Mesothelial cell of epicardium (in vitro differentiated cells): ENCODE measurements around the gene NXF1. TPM values are rescaled to one million over a fixed set of nuclear protein-coding genes. Genes with fewer than 3 reads are reported as not detected.

Experiments used
- DNase-seq, 2 experiments: peaks; one replicate each; pipeline ENCODE4 v3.0.0; 2021; ENCODE audit warnings: low spot score in 2 of 2; ENCODE audit not compliant: unreplicated experiment in 2 of 2
- H3K27ac Mint-ChIP-seq: 2 replicates; pipeline ENCODE4 v1.8.0; 2021; ENCODE audit warnings: mixed read lengths
- H3K27me3 Mint-ChIP-seq: 2 replicates; pipeline ENCODE4 v1.8.0; 2021; ENCODE audit warnings: low read depth, mixed read lengths
- H3K36me3 Mint-ChIP-seq: 2 replicates; pipeline ENCODE4 v1.8.0; 2021; ENCODE audit warnings: mixed read lengths
- H3K4me1 Mint-ChIP-seq: 2 replicates; pipeline ENCODE4 v1.8.0; 2021; ENCODE audit warnings: mixed read lengths
- H3K4me3 Mint-ChIP-seq: 2 replicates; pipeline ENCODE4 v1.8.0; 2021; ENCODE audit warnings: mild to moderate bottlenecking, moderate library complexity, mixed read lengths
- H3K9me3 Mint-ChIP-seq: 2 replicates; pipeline ENCODE4 v1.8.0; 2021; ENCODE audit warnings: mixed read lengths
- total RNA-seq: library from RNA; stranded (reverse); gene quantifications from 3 replicates; pipeline ENCODE4 v1.2.1, GENCODE V29; 2021
- TF ChIP-seq, protein P1 (sequence below): fragments of 200-600 bp; sonication (generic); IDR thresholded peaks from one replicate; pipeline ENCODE4 v1.5.0; 2021; ENCODE audit warnings: antibody characterized with exemption; ENCODE audit not compliant: unreplicated experiment

The NXF1 gene
- total RNA-seq, 1 donor from 2014 or later, result 108 TPM

GRCh38 chr11:62823677-62824076, 18.4 kb upstream of the NXF1 start:
- H3K4me3 Mint-ChIP-seq, result no peak overlapping the region

DNA sequence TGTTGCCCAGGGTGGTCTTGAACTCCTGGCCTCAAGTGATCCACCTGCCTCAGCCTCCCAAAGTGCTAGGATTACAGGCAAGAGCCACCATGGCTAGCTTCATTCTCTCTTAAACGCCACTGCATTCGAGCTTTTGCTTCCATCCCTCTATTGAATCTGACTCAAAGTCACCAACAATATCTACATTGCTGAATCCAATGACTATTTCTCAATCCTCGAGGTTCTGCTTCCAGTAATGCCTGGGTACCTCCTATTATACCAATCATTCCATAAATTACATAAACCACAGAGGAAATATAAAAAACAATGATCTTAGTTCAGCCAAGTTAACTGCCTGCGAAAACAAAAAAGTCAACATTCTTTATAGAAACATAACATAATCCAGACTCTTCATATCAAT, 11.9 kb upstream of the NXF1 start:
- H3K4me3 Mint-ChIP-seq, result no peak overlapping the region
- peaks cover 27% of the 10 kb centered on the region for H3K36me3 Mint-ChIP-seq
- no peaks in the 10 kb centered on the region for H3K27me3 Mint-ChIP-seq
- H3K4me1 Mint-ChIP-seq, result no peaks in the 10 kb centered on the region
- H3K9me3 Mint-ChIP-seq, result no peaks in the 10 kb centered on the region
- TF ChIP-seq, protein P1, sequence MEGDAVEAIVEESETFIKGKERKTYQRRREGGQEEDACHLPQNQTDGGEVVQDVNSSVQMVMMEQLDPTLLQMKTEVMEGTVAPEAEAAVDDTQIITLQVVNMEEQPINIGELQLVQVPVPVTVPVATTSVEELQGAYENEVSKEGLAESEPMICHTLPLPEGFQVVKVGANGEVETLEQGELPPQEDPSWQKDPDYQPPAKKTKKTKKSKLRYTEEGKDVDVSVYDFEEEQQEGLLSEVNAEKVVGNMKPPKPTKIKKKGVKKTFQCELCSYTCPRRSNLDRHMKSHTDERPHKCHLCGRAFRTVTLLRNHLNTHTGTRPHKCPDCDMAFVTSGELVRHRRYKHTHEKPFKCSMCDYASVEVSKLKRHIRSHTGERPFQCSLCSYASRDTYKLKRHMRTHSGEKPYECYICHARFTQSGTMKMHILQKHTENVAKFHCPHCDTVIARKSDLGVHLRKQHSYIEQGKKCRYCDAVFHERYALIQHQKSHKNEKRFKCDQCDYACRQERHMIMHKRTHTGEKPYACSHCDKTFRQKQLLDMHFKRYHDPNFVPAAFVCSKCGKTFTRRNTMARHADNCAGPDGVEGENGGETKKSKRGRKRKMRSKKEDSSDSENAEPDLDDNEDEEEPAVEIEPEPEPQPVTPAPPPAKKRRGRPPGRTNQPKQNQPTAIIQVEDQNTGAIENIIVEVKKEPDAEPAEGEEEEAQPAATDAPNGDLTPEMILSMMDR, result no peak
- no peak overlapping the region for H3K27ac Mint-ChIP-seq
- DNase-seq, result no peak

More at GRCh38 chr11:62823677-62824076, 18.4 kb upstream of the NXF1 start:
- DNase-seq, result no peak
- H3K4me1 Mint-ChIP-seq, result no peaks in the 10 kb centered on the region
- H3K36me3 Mint-ChIP-seq, result peaks cover 48% of the 10 kb centered on the region
- no peaks in the 10 kb centered on the region for H3K27me3 Mint-ChIP-seq
- TF ChIP-seq, protein P1, result no peak
- H3K27ac Mint-ChIP-seq, result no peak overlapping the region
- H3K9me3 Mint-ChIP-seq, result no peaks in the 10 kb centered on the region

GRCh38 chr11:62816557-62816956, 11.3 kb upstream of the NXF1 start:
- no peaks in the 10 kb centered on the region for H3K27me3 Mint-ChIP-seq
- no peak overlapping the region for H3K27ac Mint-ChIP-seq
- no peaks in the 10 kb centered on the region for H3K9me3 Mint-ChIP-seq
- H3K36me3 Mint-ChIP-seq, result peaks cover 26% of the 10 kb centered on the region
- H3K4me3 Mint-ChIP-seq, result no peak overlapping the region
- H3K4me1 Mint-ChIP-seq, result no peaks in the 10 kb centered on the region
- TF ChIP-seq, protein P1, result no peak
- no peak for DNase-seq

DNA sequence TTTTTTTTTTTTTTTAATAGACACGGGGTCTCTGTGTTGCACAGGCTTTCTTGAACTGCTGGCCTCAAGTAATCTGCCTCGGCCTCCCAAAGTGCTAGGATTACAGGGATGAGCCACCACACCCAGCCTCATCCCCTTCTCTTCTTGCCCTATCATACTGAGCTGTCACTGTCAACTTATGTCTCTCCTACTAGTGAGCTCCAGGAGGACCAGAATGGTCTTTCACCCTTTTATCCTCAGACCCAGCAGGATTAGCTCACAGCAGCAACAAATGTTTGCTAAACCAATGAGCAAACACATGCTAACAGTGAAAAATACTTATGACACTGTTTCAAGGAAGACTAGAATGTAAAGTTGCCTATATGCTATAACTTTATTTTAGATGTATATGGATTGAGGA, 6.4 kb upstream of the NXF1 start:
- H3K9me3 Mint-ChIP-seq, result no peaks in the 10 kb centered on the region
- TF ChIP-seq, protein P1, result no peak
- no peak overlapping the region for H3K27ac Mint-ChIP-seq
- peaks cover 14% of the 10 kb centered on the region for H3K36me3 Mint-ChIP-seq
- H3K4me1 Mint-ChIP-seq, result peaks cover 6% of the 10 kb centered on the region
- DNase-seq, result no peak
- H3K4me3 Mint-ChIP-seq, result no peak overlapping the region
- H3K27me3 Mint-ChIP-seq, result no peaks in the 10 kb centered on the region

DNA sequence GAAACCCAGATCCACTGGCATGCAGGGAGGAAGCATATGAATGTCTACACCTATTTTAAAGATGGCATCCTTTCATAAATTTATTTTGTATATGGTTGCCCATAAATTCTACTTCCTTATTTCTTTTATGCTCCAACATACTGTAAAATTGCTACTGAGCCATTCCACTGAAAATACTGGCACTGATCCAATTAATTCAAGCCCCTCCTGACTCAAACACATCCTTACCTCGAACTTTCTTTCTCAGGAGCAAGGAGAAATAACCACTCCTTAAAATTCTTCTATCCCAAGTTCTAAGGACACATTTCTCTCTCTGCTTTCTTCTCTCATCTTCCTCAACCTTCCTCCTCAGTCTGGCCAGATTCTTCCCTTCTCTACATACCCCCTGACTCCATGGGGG, 5.5 kb upstream of the NXF1 start:
- H3K27me3 Mint-ChIP-seq, result no peaks in the 10 kb centered on the region
- TF ChIP-seq, protein P1, result no peak
- H3K36me3 Mint-ChIP-seq, result peaks cover 14% of the 10 kb centered on the region
- H3K4me1 Mint-ChIP-seq, result peaks cover 13% of the 10 kb centered on the region
- H3K4me3 Mint-ChIP-seq, result no peak overlapping the region
- H3K27ac Mint-ChIP-seq, result no peak overlapping the region
- no peak for DNase-seq
- no peaks in the 10 kb centered on the region for H3K9me3 Mint-ChIP-seq

GRCh38 chr11:62806611-62807121, 1.4 kb upstream of the NXF1 start:
- Mint-ChIP-seq H3K4me1 (peaks cover 26% of the 10 kb centered on the region), H3K4me3 (peak overlapping the region; percentile 99), H3K27me3 (no peaks in the 10 kb centered on the region), H3K27ac (peak overlapping the region; percentile 87), H3K36me3 (peaks cover 7% of the 10 kb centered on the region), H3K9me3 (no peaks in the 10 kb centered on the region)
- DNase-seq, result no peak
- TF ChIP-seq, protein P1, result no peak
